SK-MEL-5 (cell line): ENCODE results near the gene AHCY. TPM values are rescaled to one million over a fixed set of nuclear protein-coding genes. Genes with fewer than 3 reads are reported as not detected.
A peak's percentile ranks its signal among the peaks of the same experiment; 100 is the strongest.
"Not testable (repeated sequence)": the region's sequence is repeated elsewhere in the genome, so short reads cannot be mapped to it uniquely, and the experiment has no call there.

Experiments used
- DNase-seq: peaks from one replicate; pipeline ENCODE4 v3.0.0-alpha.2; 2016; ENCODE audit warnings: low read depth, low spot score
- in situ Hi-C: cut with HindIII; loops from 2 replicates; pipeline ENCODE4 v1.10.0; 2016; ENCODE audit warnings: low sequenced_read_pairs, high pct_unique_total_duplicates, low pct_unique_long_range_greater_than_20kb
- total RNA-seq: library from RNA; depleted of rRNA; stranded (reverse); fragments of >200 nt; shearing (Covaris generic); gene quantifications from 2 replicates; pipeline ENCODE4 v1.2.3, GENCODE V29; 2014

AHCY gene
- total RNA-seq, 1 experiment from 2014 or later, result 251 TPM

DNA sequence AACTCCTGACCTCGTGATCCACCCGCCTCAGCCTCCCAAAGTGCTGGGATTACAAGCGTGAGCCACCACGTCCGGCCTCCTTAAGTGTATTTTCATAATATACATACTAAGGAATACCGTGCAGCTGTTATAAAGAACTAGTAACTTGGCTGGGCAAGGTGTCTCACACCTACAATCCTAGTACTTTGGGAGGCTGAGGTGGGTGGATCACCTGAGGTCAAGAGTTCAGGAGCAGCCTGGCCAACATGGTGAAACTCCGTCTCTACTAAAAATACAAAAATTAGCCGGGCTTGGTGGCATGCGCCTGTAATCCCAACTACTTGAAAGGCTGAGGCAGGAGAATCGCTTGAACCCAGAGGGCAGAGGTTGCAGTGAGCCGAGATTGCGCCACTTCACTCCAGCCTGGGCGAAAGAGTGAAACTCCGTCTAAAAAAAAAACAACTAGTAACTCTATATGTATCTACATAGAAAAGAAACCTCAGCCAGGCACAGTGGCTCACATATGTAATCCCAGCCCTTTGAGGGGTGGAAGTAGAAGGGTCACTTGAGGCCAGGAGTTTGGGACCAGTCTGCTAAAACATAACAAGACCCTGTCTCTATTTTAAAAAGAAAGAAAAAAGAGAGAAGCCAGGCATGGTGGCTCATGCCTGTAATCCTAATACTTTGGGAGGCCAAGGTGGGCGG is 27.8 kb upstream of the AHCY start:
- DNase-seq, in situ Hi-C loops: not testable (repeated sequence)

- in situ Hi-C loops, result no loop called here
- DNase-seq, result no peak
Measured at GRCh38 chr20:34328928-34329677, 25.9 kb upstream of the AHCY start.

GRCh38 chr20:34328207-34328606 is 25.1 kb upstream of the AHCY start:
- in situ Hi-C loops, DNase-seq: not testable (repeated sequence)

DNA sequence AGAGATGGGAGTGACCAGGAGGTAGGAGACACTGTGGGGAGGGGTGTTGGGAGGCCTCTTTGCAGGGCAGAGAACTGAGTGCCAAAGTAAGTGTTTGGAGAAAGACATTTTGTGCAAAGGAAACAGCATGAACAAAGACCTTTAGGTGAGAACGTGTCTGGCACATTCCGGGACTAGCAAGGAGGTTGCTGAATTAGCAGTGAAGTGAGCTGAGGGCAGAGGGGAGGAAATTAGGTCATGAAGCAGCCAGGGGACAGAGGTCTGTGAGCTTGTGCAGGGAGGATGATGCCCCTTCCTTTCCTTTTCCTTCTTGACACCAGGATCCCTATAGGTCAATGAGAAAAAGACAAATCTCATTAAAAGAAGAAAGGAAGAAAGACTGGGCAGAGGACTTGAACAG is 21.4 kb upstream of the AHCY start:
- no peak for DNase-seq
- in situ Hi-C loops, result no loop called here

- DNase-seq, result no peak
- in situ Hi-C loops, result no loop called here
Measured at GRCh38 chr20:34322267-34323105, 19.3 kb upstream of the AHCY start.

- in situ Hi-C loops, result no loop called here
- no peak for DNase-seq
Measured at GRCh38 chr20:34320861-34321260, 17.7 kb upstream of the AHCY start.

- no peak for DNase-seq
- in situ Hi-C loops, result no loop called here
Measured at GRCh38 chr20:34318609-34319443, 15.7 kb upstream of the AHCY start.

DNA sequence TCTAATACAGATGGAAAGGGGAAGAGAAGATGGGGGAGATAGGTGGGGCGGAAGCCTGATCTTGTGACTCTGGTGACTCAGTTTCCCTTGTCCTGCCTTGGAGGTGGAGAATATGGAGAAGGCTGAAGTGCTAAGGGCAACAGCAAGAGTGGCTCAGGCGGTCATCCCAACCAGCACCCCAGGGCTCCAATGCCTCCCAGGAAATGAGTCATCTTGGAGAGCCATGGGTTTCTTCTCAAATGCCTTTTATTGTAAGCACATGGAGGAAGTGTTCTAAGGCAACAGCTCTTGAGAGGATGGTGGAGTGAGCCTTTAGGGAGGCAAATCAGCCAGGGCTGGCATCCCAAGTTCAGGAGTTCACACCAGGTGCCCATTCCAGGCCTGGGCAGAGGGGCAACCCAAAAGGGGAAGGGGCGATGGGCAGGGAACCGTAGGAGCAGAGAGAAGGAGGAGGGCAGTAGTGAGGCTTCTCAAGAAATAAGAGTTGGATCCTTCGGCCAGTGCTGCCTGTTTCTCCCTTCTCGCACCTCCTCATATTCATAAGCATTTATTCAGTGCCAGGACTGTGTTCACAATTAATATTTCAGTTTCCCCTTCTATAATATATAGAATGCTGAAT is 13.2 kb upstream of the AHCY start:
- DNase-seq, result peak; percentile 62
- in situ Hi-C loops, result no loop called here

GRCh38 chr20:34315236-34315635 is 12.1 kb upstream of the AHCY start:
- in situ Hi-C loops, result no loop called here
- no peak for DNase-seq

DNA sequence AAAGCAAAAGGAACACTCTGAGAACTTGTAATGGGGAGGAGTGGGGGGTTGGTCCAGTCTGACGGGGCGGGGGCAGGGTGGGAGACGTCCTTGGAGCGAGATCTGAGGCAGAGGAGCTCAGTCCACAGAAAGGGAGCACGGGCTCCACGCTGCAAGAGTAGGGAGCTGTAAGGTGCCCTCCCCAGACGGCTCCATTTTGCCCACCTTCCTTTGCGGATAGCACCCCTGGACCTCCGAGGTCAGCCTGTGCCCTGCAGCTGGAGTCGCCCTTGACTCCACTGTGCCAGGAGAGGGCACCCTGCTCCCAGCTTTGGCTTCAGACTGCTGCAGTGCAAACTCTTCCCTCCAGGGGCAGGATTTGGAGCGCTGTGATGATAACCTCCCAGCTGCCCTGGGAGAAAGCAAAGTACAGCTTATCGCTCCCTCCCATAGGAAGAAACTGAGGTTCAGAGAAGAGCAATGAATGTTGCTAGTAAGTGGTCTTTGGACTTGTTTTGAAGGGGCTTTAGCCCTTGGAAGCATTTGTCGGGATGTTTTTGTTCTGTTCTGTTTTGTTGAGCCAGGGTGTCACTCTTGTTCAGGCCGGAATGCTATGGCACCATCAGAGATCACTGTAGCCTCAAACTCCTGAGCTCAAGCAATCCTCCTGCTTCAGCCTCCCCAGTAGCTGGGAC is 9.5 kb upstream of the AHCY start:
- peak; percentile 94 for DNase-seq
- in situ Hi-C loops, result no loop called here

DNA sequence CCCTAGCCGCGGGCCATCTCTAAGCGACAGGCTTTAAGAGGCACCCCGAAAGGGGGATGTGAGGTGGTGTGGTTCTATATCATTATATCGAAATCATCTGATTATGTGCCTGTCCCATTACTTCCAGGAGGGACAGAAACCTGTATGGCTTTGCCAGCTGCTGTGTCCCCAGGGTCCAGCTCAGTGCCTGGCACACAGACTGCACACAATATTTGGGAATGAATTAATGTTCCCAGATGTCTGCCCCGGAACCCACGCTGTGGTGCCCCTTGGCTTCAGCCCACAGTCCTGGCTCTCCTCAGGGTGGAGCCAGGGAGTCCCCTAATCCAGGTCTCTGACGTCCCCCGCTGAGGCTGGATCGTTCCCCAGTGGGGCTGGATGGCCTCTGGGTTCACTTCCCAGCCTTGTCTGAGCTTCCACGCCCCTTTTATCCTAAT is 8.9 kb upstream of the AHCY start:
- DNase-seq, result no peak
- in situ Hi-C loops, result no loop called here

- DNase-seq, result no peak
- in situ Hi-C loops, result no loop called here
Measured at GRCh38 chr20:34311118-34312023, 8.2 kb upstream of the AHCY start.

DNA sequence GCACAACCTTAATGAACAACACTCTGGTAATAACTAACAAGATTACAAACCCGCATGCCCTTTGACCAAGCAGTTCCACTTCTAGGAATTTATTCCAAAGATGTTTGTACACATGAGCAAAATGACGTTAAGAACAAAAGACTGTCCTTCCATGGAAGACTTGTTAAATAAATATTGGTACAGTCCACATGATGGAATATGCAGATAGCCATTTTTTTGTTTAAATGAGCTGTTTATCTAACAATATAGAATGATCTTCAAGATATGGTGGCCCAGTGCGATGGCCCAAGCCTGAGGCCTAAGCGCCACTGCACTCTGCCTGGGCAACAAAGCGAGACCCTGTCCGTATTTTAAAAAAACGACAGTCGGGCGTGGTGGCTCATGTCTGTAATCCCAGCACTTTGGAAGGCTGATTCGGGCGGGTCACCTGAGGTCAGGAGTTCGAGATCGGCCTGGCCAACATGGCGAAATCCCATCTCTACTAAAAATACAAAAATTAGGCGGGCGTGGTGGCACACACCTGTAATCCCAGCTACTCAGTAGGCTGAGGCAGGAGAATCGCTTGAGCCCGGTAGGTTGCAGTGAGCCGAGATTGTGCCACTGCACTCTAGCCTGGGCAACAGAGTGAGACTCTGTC is 7.4 kb upstream of the AHCY start:
- no peak for DNase-seq
- in situ Hi-C loops, result no loop called here

GRCh38 chr20:34309691-34310090 is 6.5 kb upstream of the AHCY start:
- in situ Hi-C loops, result no loop called here

More at GRCh38 chr20:34309691-34310090, 6.5 kb upstream of the AHCY start:
- no peak for DNase-seq
